ENCODE measurements around the gene FAM180A.

FAM180A gene

DNA sequence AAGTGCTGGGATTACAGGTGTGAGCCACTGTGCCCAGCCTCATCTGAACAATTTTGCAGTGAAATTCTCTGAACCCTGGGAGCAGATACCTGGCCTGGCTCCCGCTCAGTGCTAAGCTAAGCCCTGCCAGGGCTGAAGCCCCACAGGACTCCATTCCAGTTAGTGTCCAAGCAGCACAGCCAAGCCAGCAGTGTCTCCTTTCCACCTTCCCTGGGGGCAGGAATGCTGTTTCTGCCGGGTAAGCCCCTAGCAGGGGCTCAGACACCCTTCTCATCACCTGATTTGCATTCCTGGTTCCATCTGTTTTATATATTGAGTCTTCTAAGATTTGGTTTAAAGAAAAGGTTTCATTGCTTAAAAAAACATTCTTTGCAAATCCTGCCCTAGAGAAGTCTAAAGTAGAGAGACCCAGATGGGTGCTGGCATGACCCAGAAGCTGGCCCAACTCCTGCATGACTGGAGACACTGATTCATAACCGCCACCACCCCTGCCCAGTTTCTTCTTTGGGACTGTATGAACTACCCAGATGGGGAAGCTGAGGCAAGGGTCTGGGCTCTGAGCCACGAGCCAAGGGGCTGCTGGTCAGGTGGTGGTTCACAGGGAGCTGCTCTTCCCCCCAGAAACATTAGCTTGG is 34.7 kb downstream of the FAM180A start:
- no peaks in the 10 kb centered on the region for H3K4me1 Mint-ChIP-seq
- H3K27ac Mint-ChIP-seq (ENCODE audit: low read depth) = no peak overlapping the region
- no peak overlapping the region for H3K4me3 Mint-ChIP-seq
- H3K9me3 Mint-ChIP-seq = no peaks in the 10 kb centered on the region
- no peak for ATAC-seq (replicated peaks; ENCODE audit: extremely low read depth, poor library complexity, severe bottlenecking)
- no peak for DNase-seq (ENCODE audit: low spot score in 2 of 2)
- H3K36me3 Mint-ChIP-seq (ENCODE audit: insufficient read depth) = no peaks in the 10 kb centered on the region
- H3K27me3 Mint-ChIP-seq = no peaks in the 10 kb centered on the region

DNA sequence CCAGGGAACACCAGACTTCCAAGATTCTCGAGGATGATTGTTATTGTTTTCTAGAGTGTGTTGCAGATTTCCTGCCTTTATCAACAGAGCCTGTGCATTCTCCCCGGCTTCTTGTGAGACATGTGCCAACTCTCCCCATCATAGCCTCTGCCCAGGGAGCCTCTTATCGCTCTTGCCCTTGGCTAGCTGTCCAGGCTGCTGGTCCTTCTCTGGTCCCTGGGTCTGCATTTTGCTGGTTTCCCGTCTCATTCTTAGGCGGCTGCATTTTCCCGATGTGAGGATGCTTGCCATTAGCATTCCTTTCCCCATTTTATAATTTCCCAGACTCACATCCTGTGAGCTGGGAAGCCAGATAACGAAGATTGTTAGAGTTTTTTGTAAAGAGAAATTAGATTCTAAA is 35.8 kb downstream of the FAM180A start:
- Mint-ChIP-seq H3K36me3 (ENCODE audit: insufficient read depth) (no peaks in the 10 kb centered on the region), H3K27me3 (no peaks in the 10 kb centered on the region), H3K4me3 (no peak overlapping the region), H3K4me1 (no peaks in the 10 kb centered on the region), H3K27ac (ENCODE audit: low read depth) (no peak overlapping the region), H3K9me3 (no peaks in the 10 kb centered on the region)
- DNase-seq (ENCODE audit: low spot score in 2 of 2) (no peak), ATAC-seq (replicated peaks; ENCODE audit: extremely low read depth, poor library complexity, severe bottlenecking) (no peak)

DNA sequence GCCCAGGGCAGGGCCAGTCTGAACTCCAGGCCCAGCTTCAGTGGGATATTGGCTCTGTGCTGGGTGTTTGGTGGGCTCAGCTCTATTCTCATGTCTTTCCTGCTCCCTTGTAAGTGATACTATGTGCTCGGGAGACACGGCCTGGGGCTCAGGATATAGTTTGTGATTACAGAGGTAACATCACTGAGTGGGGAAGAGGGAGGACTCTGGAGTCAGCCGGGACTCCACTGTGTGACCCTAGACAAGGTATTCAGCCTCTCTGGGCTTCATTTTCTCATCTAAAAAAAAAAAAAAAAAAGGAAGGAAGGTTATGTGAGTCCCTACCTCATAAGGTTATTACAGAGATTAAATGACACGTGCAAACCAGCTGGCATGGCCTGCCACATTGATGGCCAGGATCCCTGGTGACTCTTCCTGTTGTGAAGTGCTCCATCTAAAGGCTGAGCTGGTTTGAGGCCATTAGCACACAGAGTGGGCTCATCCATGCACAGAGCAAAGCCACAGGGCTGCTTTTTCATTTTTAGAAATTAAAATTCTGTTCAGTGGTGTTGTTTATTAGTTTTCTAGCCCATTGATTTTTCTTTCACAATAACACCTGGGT is 36.3 kb downstream of the FAM180A start:
- H3K4me3 Mint-ChIP-seq = no peak overlapping the region
- no peaks in the 10 kb centered on the region for H3K27me3 Mint-ChIP-seq
- H3K9me3 Mint-ChIP-seq = no peaks in the 10 kb centered on the region
- H3K4me1 Mint-ChIP-seq = no peaks in the 10 kb centered on the region
- no peaks in the 10 kb centered on the region for H3K36me3 Mint-ChIP-seq (ENCODE audit: insufficient read depth)
- DNase-seq (ENCODE audit: low spot score in 2 of 2) (no peak), ATAC-seq (replicated peaks; ENCODE audit: extremely low read depth, poor library complexity, severe bottlenecking) (no peak)
- no peak overlapping the region for H3K27ac Mint-ChIP-seq (ENCODE audit: low read depth)

DNA sequence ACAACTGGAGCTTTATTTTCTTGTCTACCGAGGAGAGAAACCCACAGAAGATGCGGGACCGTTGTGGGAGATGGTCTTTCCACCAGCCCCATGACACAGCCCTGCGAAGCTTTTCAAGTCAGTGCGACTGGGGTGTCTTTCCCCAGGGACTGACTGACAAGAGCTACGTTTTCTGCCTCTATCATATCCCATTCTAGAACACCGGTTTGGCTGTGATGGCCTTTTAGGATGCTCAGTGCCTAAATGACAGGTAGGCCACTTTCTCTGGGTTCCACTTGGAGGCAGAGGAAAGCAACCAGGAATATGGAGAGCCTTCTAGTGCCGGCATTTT is 37.5 kb downstream of the FAM180A start:
- DNase-seq (ENCODE audit: low spot score in 2 of 2) = no peak
- no peak overlapping the region for H3K27ac Mint-ChIP-seq (ENCODE audit: low read depth)
- H3K4me1 Mint-ChIP-seq = no peaks in the 10 kb centered on the region
- peaks cover 1% of the 10 kb centered on the region for H3K36me3 Mint-ChIP-seq (ENCODE audit: insufficient read depth)
- H3K9me3 Mint-ChIP-seq = no peaks in the 10 kb centered on the region
- ATAC-seq (replicated peaks; ENCODE audit: extremely low read depth, poor library complexity, severe bottlenecking) = no peak
- no peaks in the 10 kb centered on the region for H3K27me3 Mint-ChIP-seq
- no peak overlapping the region for H3K4me3 Mint-ChIP-seq

DNA sequence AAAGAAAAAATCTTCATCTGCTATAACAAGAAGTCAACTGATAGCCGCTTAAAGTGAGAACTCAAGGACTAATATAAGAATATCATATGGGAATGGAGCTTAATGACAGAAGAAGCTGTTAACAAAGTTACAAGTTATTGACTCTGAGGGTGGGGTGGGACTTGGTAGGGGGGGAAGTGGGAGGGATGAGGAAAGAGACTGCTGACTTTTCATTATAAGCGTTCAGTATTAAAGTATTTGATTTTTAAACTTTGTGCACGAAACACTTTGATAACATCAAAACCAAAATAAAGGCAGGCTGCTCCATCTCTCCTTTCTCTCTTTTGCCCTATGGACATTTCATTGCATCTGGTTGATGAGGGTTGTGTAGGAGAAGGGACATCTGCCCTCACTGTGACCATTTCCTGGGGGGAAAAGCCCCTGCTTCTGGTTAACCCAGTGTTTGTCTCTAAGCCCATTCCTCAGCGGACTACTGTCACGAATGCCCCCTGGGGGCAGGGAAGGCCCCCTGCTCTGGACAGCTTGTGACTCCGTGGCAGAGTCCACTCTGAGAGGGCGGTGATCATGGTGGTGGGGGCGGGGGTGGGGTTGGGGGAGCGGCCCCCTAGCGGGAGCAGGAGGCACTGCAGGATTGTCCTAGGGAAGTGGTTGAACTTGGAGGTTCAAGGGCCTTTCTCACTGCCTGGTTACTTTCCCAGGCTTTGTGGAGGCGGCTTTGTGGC is 38.0 kb downstream of the FAM180A start:
- peaks cover 3% of the 10 kb centered on the region for H3K4me1 Mint-ChIP-seq

DNA sequence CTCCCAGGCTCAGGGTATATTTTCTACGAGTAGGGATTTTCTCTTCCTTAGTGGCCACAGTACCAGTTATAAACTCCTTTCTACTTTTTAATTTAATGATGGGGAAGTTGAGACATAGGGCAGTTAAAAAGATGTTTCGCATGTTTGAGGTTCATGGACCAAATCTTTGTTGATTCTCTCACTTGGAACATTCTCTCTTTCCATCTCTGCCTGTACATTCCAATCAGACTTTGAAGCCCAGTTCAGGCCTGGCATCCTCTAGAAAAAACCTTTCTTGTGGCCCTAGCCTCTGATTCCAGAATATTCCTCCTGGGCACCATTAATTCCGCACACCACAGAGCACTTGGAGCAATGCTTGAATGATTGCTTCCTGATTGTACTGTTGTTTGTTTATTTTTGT is 39.1 kb downstream of the FAM180A start:
- peaks cover 5% of the 10 kb centered on the region for H3K4me1 Mint-ChIP-seq
- H3K36me3 Mint-ChIP-seq (ENCODE audit: insufficient read depth) = peaks cover 1% of the 10 kb centered on the region
- no peaks in the 10 kb centered on the region for H3K27me3 Mint-ChIP-seq
- H3K4me3 Mint-ChIP-seq = no peak overlapping the region
- ATAC-seq (replicated peaks; ENCODE audit: extremely low read depth, poor library complexity, severe bottlenecking) = no peak
- H3K27ac Mint-ChIP-seq (ENCODE audit: low read depth) = no peak overlapping the region
- DNase-seq (ENCODE audit: low spot score in 2 of 2) = no peak
- no peaks in the 10 kb centered on the region for H3K9me3 Mint-ChIP-seq

More for the DNA sequence above, 38.0 kb downstream of the FAM180A start:
- ATAC-seq (replicated peaks; ENCODE audit: extremely low read depth, poor library complexity, severe bottlenecking) = no peak
- no peak for DNase-seq (ENCODE audit: low spot score in 2 of 2)
- peaks cover 1% of the 10 kb centered on the region for H3K36me3 Mint-ChIP-seq (ENCODE audit: insufficient read depth)
- H3K9me3 Mint-ChIP-seq = no peaks in the 10 kb centered on the region
- no peak overlapping the region for H3K4me3 Mint-ChIP-seq
- H3K27me3 Mint-ChIP-seq = no peaks in the 10 kb centered on the region
- no peak overlapping the region for H3K27ac Mint-ChIP-seq (ENCODE audit: low read depth)

DNA sequence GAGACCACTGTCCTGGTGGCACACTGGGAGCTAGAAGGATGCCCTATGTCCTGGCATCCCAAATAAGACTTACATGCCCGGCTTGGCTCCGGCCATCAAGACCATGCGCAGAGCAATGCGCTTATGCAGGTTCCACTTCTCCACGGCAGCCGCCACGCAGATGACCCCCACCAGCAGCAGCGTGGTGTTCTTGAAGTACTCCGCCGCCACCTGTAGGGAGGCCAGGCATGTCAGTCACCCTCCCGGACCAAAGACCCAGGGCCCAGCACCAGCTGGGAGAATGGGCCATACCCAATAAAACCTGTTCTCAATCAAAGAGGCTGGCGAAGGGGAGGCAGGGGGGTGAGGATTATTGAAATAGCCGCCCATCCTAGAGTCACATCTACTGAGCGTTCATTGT is 40.6 kb downstream of the FAM180A start:
- Mint-ChIP-seq H3K9me3 (no peaks in the 10 kb centered on the region), H3K27ac (ENCODE audit: low read depth) (no peak overlapping the region), H3K36me3 (ENCODE audit: insufficient read depth) (peaks cover 1% of the 10 kb centered on the region), H3K4me1 (peaks cover 5% of the 10 kb centered on the region), H3K27me3 (no peaks in the 10 kb centered on the region), H3K4me3 (no peak overlapping the region)
- ATAC-seq (replicated peaks; ENCODE audit: extremely low read depth, poor library complexity, severe bottlenecking) (no peak), DNase-seq (ENCODE audit: low spot score in 2 of 2) (no peak)

DNA sequence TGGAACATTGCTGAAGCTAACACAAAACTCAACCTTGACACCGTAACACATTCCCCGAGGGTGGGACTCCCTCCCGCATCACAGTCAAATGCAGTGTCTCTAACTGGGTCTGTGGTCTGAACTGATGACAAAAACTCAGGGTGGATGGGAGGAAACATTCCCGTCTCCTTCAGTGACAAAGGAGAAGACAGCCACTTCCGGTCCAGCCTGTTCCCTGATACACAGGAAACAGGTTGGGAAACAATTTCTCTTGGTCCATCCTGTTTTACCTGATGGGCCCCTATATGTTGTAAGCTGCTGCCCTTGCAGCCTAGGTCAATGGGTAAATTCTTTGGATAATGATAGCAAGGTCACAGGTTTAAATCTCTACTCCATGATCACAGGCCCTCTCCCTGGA is 41.0 kb downstream of the FAM180A start:
- no peak overlapping the region for H3K27ac Mint-ChIP-seq (ENCODE audit: low read depth)
- no peak for DNase-seq (ENCODE audit: low spot score in 2 of 2)
- no peak overlapping the region for H3K4me3 Mint-ChIP-seq
- H3K4me1 Mint-ChIP-seq = peaks cover 5% of the 10 kb centered on the region
- no peaks in the 10 kb centered on the region for H3K27me3 Mint-ChIP-seq
- H3K36me3 Mint-ChIP-seq (ENCODE audit: insufficient read depth) = peaks cover 1% of the 10 kb centered on the region
- H3K9me3 Mint-ChIP-seq = no peaks in the 10 kb centered on the region
- no peak for ATAC-seq (replicated peaks; ENCODE audit: extremely low read depth, poor library complexity, severe bottlenecking)

DNA sequence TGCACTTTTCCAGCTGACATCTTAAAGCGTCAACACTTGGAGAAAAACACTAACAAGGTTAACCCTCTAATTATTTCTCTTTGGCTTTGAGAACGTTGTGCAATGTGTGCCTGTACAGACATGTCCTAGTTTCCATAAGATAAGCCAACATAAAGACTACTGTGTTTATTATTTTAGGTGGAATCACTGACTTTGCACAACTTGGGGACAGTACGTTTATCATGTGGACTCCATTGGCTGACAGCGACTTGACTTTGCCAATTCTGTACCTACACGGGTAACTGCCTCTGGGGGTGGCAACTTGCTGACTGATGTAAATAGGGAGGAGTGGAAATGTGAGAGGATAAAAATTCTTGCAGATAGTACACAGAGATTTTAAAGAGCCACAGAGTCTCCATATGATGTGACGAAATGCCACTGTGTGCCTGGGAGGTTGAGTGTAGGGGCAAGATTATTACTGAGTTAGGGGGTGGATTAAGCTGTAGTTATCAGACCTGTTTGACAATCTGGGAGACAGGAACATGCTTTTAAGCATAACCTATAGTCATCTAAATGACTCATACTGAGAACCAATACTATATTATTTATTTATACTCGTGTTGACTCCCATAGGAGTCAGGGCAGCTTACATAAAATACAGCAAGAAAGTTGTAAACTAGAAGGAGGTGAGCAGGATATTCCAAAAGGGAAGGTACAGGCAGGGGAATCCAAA is 41.6 kb downstream of the FAM180A start:
- peaks cover 5% of the 10 kb centered on the region for H3K4me1 Mint-ChIP-seq
- no peak overlapping the region for H3K27ac Mint-ChIP-seq (ENCODE audit: low read depth)
- ATAC-seq (replicated peaks; ENCODE audit: extremely low read depth, poor library complexity, severe bottlenecking) = no peak
- H3K4me3 Mint-ChIP-seq = no peak overlapping the region
- no peak for DNase-seq (ENCODE audit: low spot score in 2 of 2)
- H3K9me3 Mint-ChIP-seq = no peaks in the 10 kb centered on the region
- H3K27me3 Mint-ChIP-seq = no peaks in the 10 kb centered on the region
- H3K36me3 Mint-ChIP-seq (ENCODE audit: insufficient read depth) = peaks cover 1% of the 10 kb centered on the region

DNA sequence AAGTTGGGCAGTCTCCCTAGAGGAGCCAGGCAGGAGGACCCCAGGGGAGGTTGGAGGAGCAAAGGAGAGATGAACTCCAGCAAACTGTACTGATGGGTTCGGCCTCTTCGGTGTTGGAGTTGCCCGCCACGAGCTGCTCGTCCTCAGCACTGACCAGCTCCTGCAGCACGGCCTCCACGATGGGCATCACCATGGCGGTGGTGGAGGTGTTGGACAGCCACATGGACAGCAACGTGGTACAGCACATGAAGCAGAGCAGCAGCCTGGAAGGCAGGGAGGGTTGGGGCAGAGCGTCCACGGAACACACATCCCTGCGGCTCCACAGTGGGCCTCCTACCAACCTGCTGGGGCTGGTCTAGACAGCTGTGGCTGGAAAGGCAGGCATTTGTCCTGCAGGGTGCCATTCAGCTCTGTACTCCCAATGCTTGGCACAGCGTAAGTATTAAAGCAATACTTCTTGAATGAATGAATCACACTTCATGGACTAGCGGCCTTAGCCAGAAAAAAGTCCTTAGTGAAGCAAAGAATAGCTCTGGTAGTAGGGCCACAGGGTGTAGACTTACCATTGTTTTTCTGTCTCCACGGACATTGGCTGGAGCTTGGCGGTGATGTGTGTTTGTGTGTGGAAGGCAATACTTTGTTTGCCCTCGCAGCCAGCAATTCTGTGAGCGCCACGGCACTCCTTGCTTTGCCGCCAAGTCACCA is 42.4 kb downstream of the FAM180A start:
- Mint-ChIP-seq H3K27ac (ENCODE audit: low read depth) (no peak overlapping the region), H3K4me3 (no peak overlapping the region), H3K4me1 (peaks cover 5% of the 10 kb centered on the region), H3K9me3 (no peaks in the 10 kb centered on the region), H3K27me3 (no peaks in the 10 kb centered on the region), H3K36me3 (ENCODE audit: insufficient read depth) (peaks cover 1% of the 10 kb centered on the region)
- DNase-seq (ENCODE audit: low spot score in 2 of 2) (no peak), ATAC-seq (replicated peaks; ENCODE audit: extremely low read depth, poor library complexity, severe bottlenecking) (no peak)

DNA sequence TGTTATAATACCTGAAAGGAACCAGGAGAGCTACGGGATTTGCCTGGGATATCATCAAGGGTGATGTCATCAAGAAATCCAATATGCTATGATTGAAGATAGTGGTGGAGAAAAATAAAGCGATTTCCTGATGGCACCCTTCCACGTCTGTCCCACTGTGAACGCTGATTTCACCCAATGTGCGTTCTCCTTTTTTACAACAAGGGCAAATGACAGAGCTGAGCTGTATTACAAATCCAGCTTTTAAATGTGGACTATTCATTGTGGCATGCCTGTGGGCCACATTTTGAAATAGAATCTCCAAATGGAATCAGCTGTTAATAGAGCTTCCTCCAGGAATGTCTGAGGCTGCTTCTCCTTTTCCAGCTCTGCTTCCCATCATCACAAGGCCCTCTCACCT is 43.9 kb downstream of the FAM180A start:
- Mint-ChIP-seq H3K9me3 (no peaks in the 10 kb centered on the region), H3K36me3 (ENCODE audit: insufficient read depth) (peaks cover 1% of the 10 kb centered on the region), H3K27ac (ENCODE audit: low read depth) (no peak overlapping the region), H3K27me3 (no peaks in the 10 kb centered on the region), H3K4me3 (no peak overlapping the region), H3K4me1 (peaks cover 5% of the 10 kb centered on the region)
- no peak for ATAC-seq (replicated peaks; ENCODE audit: extremely low read depth, poor library complexity, severe bottlenecking)
- no peak for DNase-seq (ENCODE audit: low spot score in 2 of 2)

DNA sequence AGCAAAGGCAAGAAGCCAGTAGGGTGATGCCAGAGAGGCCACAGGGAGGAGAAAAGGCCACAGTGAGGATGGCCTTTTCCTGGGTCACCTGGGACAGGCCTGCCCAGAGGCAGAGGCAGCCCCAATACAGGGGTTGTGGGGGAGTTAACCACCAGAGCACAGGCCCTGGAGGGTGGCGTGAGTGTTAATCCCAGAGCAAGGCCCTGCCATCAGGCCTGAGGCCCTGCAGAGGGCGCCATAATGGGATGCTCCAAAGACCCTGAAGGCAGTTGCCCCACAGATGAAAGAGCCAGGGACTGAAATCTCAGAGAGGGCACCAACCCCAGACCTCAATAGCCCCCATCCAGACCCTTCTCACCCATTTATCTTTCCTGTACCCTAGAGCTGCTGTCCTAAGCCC is 44.5 kb downstream of the FAM180A start:
- Mint-ChIP-seq H3K4me3 (no peak overlapping the region), H3K27me3 (no peaks in the 10 kb centered on the region), H3K27ac (ENCODE audit: low read depth) (no peak overlapping the region), H3K4me1 (peaks cover 5% of the 10 kb centered on the region), H3K36me3 (ENCODE audit: insufficient read depth) (peaks cover 1% of the 10 kb centered on the region), H3K9me3 (no peaks in the 10 kb centered on the region)
- no peak for DNase-seq (ENCODE audit: low spot score in 2 of 2)
- no peak for ATAC-seq (replicated peaks; ENCODE audit: extremely low read depth, poor library complexity, severe bottlenecking)

Measured in central memory CD8-positive, alpha-beta T cell (primary cell).